Mesendoderm (in vitro differentiated cells): ENCODE results near the gene GNAT1.

Experiments
- DNase-seq: peaks from one replicate; pipeline ENCODE4 v3.0.0; 2013
- H2AK5ac ChIP-seq: 2 replicates; pipeline ENCODE4 v1.6.1; 2013; ENCODE audit warnings: low read length, inconsistent platforms
- H2BK120ac ChIP-seq: 2 replicates; pipeline ENCODE4 v1.6.1; 2013; ENCODE audit warnings: low read depth, mild to moderate bottlenecking, low read length, moderate library complexity, mixed read lengths
- H2BK15ac ChIP-seq: replicated peaks from 2 replicates; pipeline ENCODE4 v1.6.1; 2013; ENCODE audit warnings: low read depth, mild to moderate bottlenecking, moderate library complexity
- H2BK5ac ChIP-seq: 2 replicates; pipeline ENCODE4 v1.6.1; 2013; ENCODE audit warnings: low read length, inconsistent platforms
- H3K18ac ChIP-seq: 2 replicates; pipeline ENCODE4 v1.6.1; 2013; ENCODE audit warnings: mild to moderate bottlenecking, low read length, mixed read lengths
- H3K23ac ChIP-seq: one replicate; pipeline ENCODE4 v1.6.1; 2013; ENCODE audit warnings: low read length
- H3K27ac ChIP-seq: 2 replicates; pipeline ENCODE4 v1.5.1; 2013; ENCODE audit warnings: low read depth, mild to moderate bottlenecking, inconsistent platforms, low read length, moderate library complexity
- H3K27me3 ChIP-seq: 2 replicates; pipeline ENCODE4 v1.6.1; 2013; ENCODE audit warnings: low read length, control low read depth, mild to moderate bottlenecking, inconsistent platforms; ENCODE audit not compliant: insufficient read depth, poor library complexity
- H3K36me3 ChIP-seq: 2 replicates; pipeline ENCODE4 v1.6.1; 2013; ENCODE audit warnings: low read length, inconsistent platforms; ENCODE audit not compliant: control insufficient read depth, insufficient read depth
- H3K4ac ChIP-seq: one replicate; pipeline ENCODE4 v1.6.1; 2013; ENCODE audit warnings: low read depth, mild to moderate bottlenecking, low read length, moderate library complexity
- H3K4me1 ChIP-seq: 2 replicates; pipeline ENCODE4 v1.6.1; 2013; ENCODE audit warnings: low read depth, low read length, inconsistent platforms; ENCODE audit not compliant: control insufficient read depth
- H3K4me2 ChIP-seq: 2 replicates; pipeline ENCODE4 v1.6.1; 2013; ENCODE audit warnings: low read length
- H3K4me3 ChIP-seq: 2 replicates; pipeline ENCODE4 v1.5.1; 2013; ENCODE audit warnings: mild to moderate bottlenecking, low read length
- H3K56ac ChIP-seq: one replicate; pipeline ENCODE4 v1.6.1; 2013; ENCODE audit warnings: low read length
- H3K79me1 ChIP-seq: 2 replicates; pipeline ENCODE4 v1.6.1; 2013; ENCODE audit warnings: low read length, inconsistent platforms
- H3K79me2 ChIP-seq: 2 replicates; pipeline ENCODE4 v1.6.1; 2013; ENCODE audit warnings: mild to moderate bottlenecking, low read length; ENCODE audit not compliant: control insufficient read depth, insufficient read depth
- H3K9ac ChIP-seq: 2 replicates; pipeline ENCODE4 v1.6.1; 2013; ENCODE audit warnings: low read length, inconsistent platforms
- H4K5ac ChIP-seq: one replicate; pipeline ENCODE4 v1.6.1; 2013; ENCODE audit warnings: low read length
- H4K8ac ChIP-seq: one replicate; pipeline ENCODE4 v1.6.1; 2013; ENCODE audit warnings: low read depth, mild to moderate bottlenecking, control low read depth, low read length, moderate library complexity
- WGBS: extraction: QIAGEN DNeasy Blood & Tissue Kit; methylation state at CpG from one replicate; pipeline ENCODE4 v1.1.7; 2013; ENCODE audit warnings: low lambda C conversion rate, missing lambda C conversion rate; ENCODE audit not compliant: insufficient coverage; ENCODE audit errors: extremely low coverage; 5-methylcytosine and 5-hydroxymethylcytosine counted together

The GNAT1 gene

GRCh38 chr3:50239649-50240048, 48.2 kb downstream of the GNAT1 start:
- Histone ChIP-seq H4K5ac (no peak overlapping the region), H3K4me1 (peaks cover 39% of the 10 kb centered on the region), H3K4ac (no peak overlapping the region), H3K56ac (peak overlapping the region; percentile 63), H3K4me2 (no peak overlapping the region), H2BK15ac (no peak overlapping the region), H3K4me3 (no peak overlapping the region), H3K79me1 (peaks cover 38% of the 10 kb centered on the region), H3K23ac (peak overlapping the region; percentile 35), H3K27me3 (no peaks in the 10 kb centered on the region), H4K8ac (no peak overlapping the region), H2BK120ac (no peak overlapping the region), H2AK5ac (no peak overlapping the region), H3K27ac (no peak overlapping the region), H3K79me2 (peaks cover 76% of the 10 kb centered on the region), H3K9ac (peak overlapping the region; percentile 19), H3K36me3 (no peaks in the 10 kb centered on the region), H3K18ac (no peak overlapping the region), H2BK5ac (no peak overlapping the region)
- WGBS = no CpG with 5 or more reads among the region's 4 CpGs
- DNase-seq = no peak

- Histone ChIP-seq H3K4me3 (no peak overlapping the region), H3K23ac (no peak overlapping the region), H2BK120ac (no peak overlapping the region), H3K27ac (peak overlapping the region; percentile 68), H3K27me3 (no peaks in the 10 kb centered on the region), H3K79me2 (peaks cover 77% of the 10 kb centered on the region), H3K4me1 (peaks cover 43% of the 10 kb centered on the region), H3K79me1 (peaks cover 39% of the 10 kb centered on the region), H2BK15ac (no peak overlapping the region), H4K5ac (no peak overlapping the region), H3K56ac (peak overlapping the region; percentile 83), H3K36me3 (no peaks in the 10 kb centered on the region), H2AK5ac (peak overlapping the region; percentile 0), H4K8ac (no peak overlapping the region), H2BK5ac (peak overlapping the region; percentile 95), H3K4me2 (peak overlapping the region; percentile 43), H3K18ac (peak overlapping the region; percentile 29), H3K4ac (peak overlapping the region; percentile 82), H3K9ac (peak overlapping the region; percentile 62)
- DNase-seq = peak; percentile 91
- no CpG with 5 or more reads among the region's 4 CpGs for WGBS
These were observed 49.8 kb downstream of the GNAT1 start for GRCh38 chr3:50241163-50241562.

GRCh38 chr3:50241713-50242380, 50.4 kb downstream of the GNAT1 start:
- no peak for DNase-seq
- H4K5ac ChIP-seq = no peak overlapping the region
- H3K27ac ChIP-seq = peak overlapping the region; percentile 68
- H3K56ac ChIP-seq = peak overlapping the region; percentile 83
- peaks cover 48% of the 10 kb centered on the region for H3K4me1 ChIP-seq
- H3K9ac ChIP-seq = peak overlapping the region; percentile 62
- peak overlapping the region; percentile 10 for H3K4me2 ChIP-seq
- H2AK5ac ChIP-seq = peak overlapping the region; percentile 0
- H4K8ac ChIP-seq = no peak overlapping the region
- peak overlapping the region; percentile 54 for H3K23ac ChIP-seq
- WGBS = no CpG with 5 or more reads among the region's 7 CpGs
- peak overlapping the region; percentile 82 for H3K4ac ChIP-seq
- H2BK15ac ChIP-seq = no peak overlapping the region
- H3K36me3 ChIP-seq = no peaks in the 10 kb centered on the region
- no peak overlapping the region for H2BK120ac ChIP-seq
- H3K79me2 ChIP-seq = peaks cover 70% of the 10 kb centered on the region
- no peaks in the 10 kb centered on the region for H3K27me3 ChIP-seq
- H3K4me3 ChIP-seq = no peak overlapping the region
- peaks cover 36% of the 10 kb centered on the region for H3K79me1 ChIP-seq
- H2BK5ac ChIP-seq = peak overlapping the region; percentile 95
- H3K18ac ChIP-seq = peak overlapping the region; percentile 29

- no peaks in the 10 kb centered on the region for H3K36me3 ChIP-seq
These were observed 51.0 kb downstream of the GNAT1 start for GRCh38 chr3:50242381-50242770.

GRCh38 chr3:50242851-50243542, 51.6 kb downstream of the GNAT1 start:
- no peak overlapping the region for H4K5ac ChIP-seq
- no peak overlapping the region for H2BK120ac ChIP-seq
- peak overlapping the region; percentile 64 for H2AK5ac ChIP-seq
- no peak overlapping the region for H3K4me3 ChIP-seq
- H3K4me1 ChIP-seq = peaks cover 48% of the 10 kb centered on the region
- no peak overlapping the region for H3K18ac ChIP-seq
- no CpG with 5 or more reads among the region's 14 CpGs for WGBS
- no peak for DNase-seq
- no peaks in the 10 kb centered on the region for H3K36me3 ChIP-seq
- H3K4me2 ChIP-seq = no peak overlapping the region
- H3K27me3 ChIP-seq = no peaks in the 10 kb centered on the region
- peak overlapping the region; percentile 5 for H3K27ac ChIP-seq
- H2BK5ac ChIP-seq = no peak overlapping the region
- H3K23ac ChIP-seq = no peak overlapping the region
- peaks cover 33% of the 10 kb centered on the region for H3K79me1 ChIP-seq
- H3K56ac ChIP-seq = peak overlapping the region; percentile 83
- H3K79me2 ChIP-seq = peaks cover 69% of the 10 kb centered on the region
- H2BK15ac ChIP-seq = no peak overlapping the region
- no peak overlapping the region for H4K8ac ChIP-seq
- peak overlapping the region; percentile 17 for H3K9ac ChIP-seq
- H3K4ac ChIP-seq = no peak overlapping the region

More at GRCh38 chr3:50242381-50242770, 51.0 kb downstream of the GNAT1 start:
- no peak overlapping the region for H2BK15ac ChIP-seq
- H3K4me1 ChIP-seq = peaks cover 49% of the 10 kb centered on the region
- no peak overlapping the region for H4K5ac ChIP-seq
- peaks cover 33% of the 10 kb centered on the region for H3K79me1 ChIP-seq
- no peak overlapping the region for H2BK5ac ChIP-seq
- H3K9ac ChIP-seq = peak overlapping the region; percentile 62
- no peak overlapping the region for H3K23ac ChIP-seq
- H2BK120ac ChIP-seq = no peak overlapping the region
- H3K4me2 ChIP-seq = no peak overlapping the region
- no peak overlapping the region for H3K18ac ChIP-seq
- no peak for DNase-seq
- H3K4ac ChIP-seq = no peak overlapping the region
- H2AK5ac ChIP-seq = peak overlapping the region; percentile 0
- H3K79me2 ChIP-seq = peaks cover 69% of the 10 kb centered on the region
- H3K4me3 ChIP-seq = no peak overlapping the region
- H3K27me3 ChIP-seq = no peaks in the 10 kb centered on the region
- no CpG with 5 or more reads among the region's 3 CpGs for WGBS
- no peak overlapping the region for H4K8ac ChIP-seq
- no peak overlapping the region for H3K27ac ChIP-seq
- H3K56ac ChIP-seq = peak overlapping the region; percentile 83
